Esophagus (tissue), 2 donors: Measurements from ENCODE around the gene GJB3. TPM values are rescaled to one million over a fixed set of nuclear protein-coding genes. Genes with fewer than 3 reads are reported as not detected.
A peak's percentile ranks its signal among the peaks of the same experiment; 100 is the strongest.

ENCODE experiments used
- H3K27ac ChIP-seq, 2 donors: one replicate each; pipeline ENCODE4 v1.5.1; 2013; ENCODE audit warnings: low read depth in 2 of 2, mild to moderate bottlenecking in 2 of 2, inconsistent platforms in 1 of 2, low read length in 1 of 2, moderate library complexity in 1 of 2
- H3K27me3 ChIP-seq, 2 donors: one replicate each; pipeline ENCODE4 v1.6.1; 2013; ENCODE audit warnings: low read length in 2 of 2, control low read depth in 1 of 2, mild to moderate bottlenecking in 1 of 2; ENCODE audit not compliant: insufficient read depth in 2 of 2, control insufficient read depth in 1 of 2
- H3K36me3 ChIP-seq, 2 donors: one replicate each; pipeline ENCODE4 v1.6.1; 2013; ENCODE audit warnings: low read length in 1 of 2; ENCODE audit not compliant: control insufficient read depth in 2 of 2, insufficient read depth in 2 of 2
- H3K4me1 ChIP-seq, 2 donors: one replicate each; pipeline ENCODE4 v1.6.1; 2013; ENCODE audit warnings: low read length in 1 of 2; ENCODE audit not compliant: control insufficient read depth in 2 of 2, insufficient read depth in 2 of 2
- H3K4me3 ChIP-seq, 2 donors: one replicate each; pipeline ENCODE4 v1.5.1; 2013; ENCODE audit warnings: low read length in 2 of 2, mild to moderate bottlenecking in 2 of 2, low read depth in 1 of 2, moderate library complexity in 1 of 2
- H3K9me3 ChIP-seq, 2 donors: one replicate each; pipeline ENCODE4 v1.6.1; 2013; ENCODE audit warnings: mild to moderate bottlenecking in 2 of 2, low read depth in 1 of 2, low read length in 1 of 2, moderate library complexity in 1 of 2; ENCODE audit not compliant: control insufficient read depth in 2 of 2, insufficient read depth in 1 of 2
- WGBS, 2 donors: extraction: QIAGEN DNeasy Blood & Tissue Kit; methylation state at CpG; one replicate each; pipeline ENCODE4 v1.1.7; 2013; 5-methylcytosine and 5-hydroxymethylcytosine counted together
- polyA plus RNA-seq, 2 donors: library from polyadenylated mRNA; stranded (reverse); fragments of 200-250 nt; gene quantifications; one replicate each; pipeline ENCODE4 v1.2.3, GENCODE V29; 2013
- donor health status: healthy with polysubstance abuse.
- donor health status: Bipolar disorder and iron deficiency.

The GJB3 gene
- polyA plus RNA-seq, 2 donors = 55.6 to 74.0 TPM

GRCh38 chr1:34779962-34780361, 1.1 kb upstream of the GJB3 start:
- H3K36me3 ChIP-seq = peaks cover 0 to 9% of the 10 kb centered on the region in 2 donors
- H3K4me3 ChIP-seq = no peak overlapping the region
- no peaks in the 10 kb centered on the region for H3K9me3 ChIP-seq
- WGBS, 2 donors = 85 to 86% methylated on average over 5 of the region's 5 CpGs
- H3K27ac ChIP-seq = peak overlapping the region; percentile 13 to 78
- peaks cover 6 to 16% of the 10 kb centered on the region in 2 donors for H3K4me1 ChIP-seq
- H3K27me3 ChIP-seq = no peaks in the 10 kb centered on the region

GRCh38 chr1:34780528-34780927, 486 bp upstream of the GJB3 start:
- H3K9me3 ChIP-seq = no peaks in the 10 kb centered on the region
- H3K27me3 ChIP-seq = no peaks in the 10 kb centered on the region
- peaks cover 0 to 15% of the 10 kb centered on the region in 2 donors for H3K36me3 ChIP-seq
- no peak overlapping the region for H3K4me3 ChIP-seq
- H3K27ac ChIP-seq = peak overlapping the region; percentile 78 to 95
- WGBS, 2 donors = 43 to 63% methylated on average over 2 of the region's 2 CpGs
- peaks cover 6 to 19% of the 10 kb centered on the region in 2 donors for H3K4me1 ChIP-seq

- peaks cover 0 to 19% of the 10 kb centered on the region in 2 donors for H3K36me3 ChIP-seq
- 9 to 10% methylated on average over 18 of the region's 18 CpGs for WGBS, 2 donors
- H3K4me3 ChIP-seq = peak overlapping the region; percentile 81 to 82
- peak overlapping the region; percentile 95 to 98 for H3K27ac ChIP-seq
- H3K4me1 ChIP-seq = peaks cover 6 to 18% of the 10 kb centered on the region in 2 donors
- H3K27me3 ChIP-seq = no peaks in the 10 kb centered on the region
- no peaks in the 10 kb centered on the region for H3K9me3 ChIP-seq
These were observed 904 bp downstream of the GJB3 start for GRCh38 chr1:34781844-34782391.

- H3K36me3 ChIP-seq = peaks cover 0 to 25% of the 10 kb centered on the region in 2 donors
- peaks cover 6 to 13% of the 10 kb centered on the region in 2 donors for H3K4me1 ChIP-seq
- H3K27ac ChIP-seq = no peak overlapping the region
- H3K4me3 ChIP-seq = no peak overlapping the region
- H3K27me3 ChIP-seq = no peaks in the 10 kb centered on the region
- 87 to 91% methylated on average over 28 of the region's 28 CpGs for WGBS, 2 donors
- no peaks in the 10 kb centered on the region for H3K9me3 ChIP-seq
These were observed 3.8 kb downstream of the GJB3 start for GRCh38 chr1:34784751-34785221.

- 77 to 82% methylated on average over 22 of the region's 22 CpGs for WGBS, 2 donors
- Histone ChIP-seq H3K27ac (no peak overlapping the region), H3K4me3 (no peak overlapping the region), H3K36me3 (peaks cover 0 to 25% of the 10 kb centered on the region in 2 donors), H3K27me3 (no peaks in the 10 kb centered on the region), H3K9me3 (no peaks in the 10 kb centered on the region), H3K4me1 (peaks cover 6 to 8% of the 10 kb centered on the region in 2 donors)
These were observed 4.3 kb downstream of the GJB3 start for GRCh38 chr1:34785231-34785874.

- Histone ChIP-seq H3K4me1 (peaks cover 6 to 8% of the 10 kb centered on the region in 2 donors), H3K36me3 (peaks cover 0 to 25% of the 10 kb centered on the region in 2 donors), H3K9me3 (no peaks in the 10 kb centered on the region), H3K4me3 (no peak overlapping the region), H3K27ac (peak overlapping the region in 1 of 2 donors; percentile 56), H3K27me3 (no peaks in the 10 kb centered on the region)
- 67 to 68% methylated on average over 4 of the region's 4 CpGs for WGBS, 2 donors
These were observed 5.0 kb downstream of the GJB3 start for GRCh38 chr1:34785875-34786470.

- WGBS, 2 donors = 48 to 50% methylated on average over 14 of the region's 14 CpGs
- Histone ChIP-seq H3K27me3 (no peaks in the 10 kb centered on the region), H3K4me3 (no peak overlapping the region), H3K4me1 (peaks cover 2 to 5% of the 10 kb centered on the region in 2 donors), H3K9me3 (no peaks in the 10 kb centered on the region), H3K27ac (peak overlapping the region in 1 of 2 donors; percentile 56), H3K36me3 (peaks cover 0 to 25% of the 10 kb centered on the region in 2 donors)
These were observed 5.7 kb downstream of the GJB3 start for GRCh38 chr1:34786521-34787325.

- Histone ChIP-seq H3K27ac (no peak overlapping the region), H3K36me3 (peaks cover 0 to 25% of the 10 kb centered on the region in 2 donors), H3K27me3 (no peaks in the 10 kb centered on the region), H3K9me3 (no peaks in the 10 kb centered on the region), H3K4me1 (peaks cover 2 to 8% of the 10 kb centered on the region in 2 donors), H3K4me3 (no peak overlapping the region)
- WGBS, 2 donors = 51 to 61% methylated on average over 9 of the region's 9 CpGs
These were observed 6.7 kb downstream of the GJB3 start for GRCh38 chr1:34787461-34788420.
